Thoracic aorta (tissue), 2 donors: ENCODE results near the gene SRGAP1. TPM values are rescaled to one million over a fixed set of nuclear protein-coding genes. Genes with fewer than 3 reads are reported as not detected.

Source experiments
- ATAC-seq: fragments of 150-250 bp; one replicate; pipeline ENCODE4 v1.8.0; 2017; ENCODE audit warnings: low read depth; ENCODE audit not compliant: insufficient number of reproducible peaks, low FRiP score
- DNase-seq: peaks from one replicate; pipeline ENCODE4 v3.0.0-alpha.2; 2020; ENCODE audit warnings: low spot score
- H3K27ac ChIP-seq, 2 donors: fragments of 200-600 bp; sonication (generic); 1 replicate in 1 of 2; 2 replicates in 1 of 2; pipeline ENCODE4 v1.5.1; 2016; ENCODE audit warnings: mild to moderate bottlenecking in 2 of 2, moderate library complexity in 2 of 2
- H3K27me3 ChIP-seq: fragments of 200-600 bp; sonication (generic); replicated peaks from 2 replicates; pipeline ENCODE4 v1.6.0; 2016; ENCODE audit warnings: mild to moderate bottlenecking; ENCODE audit not compliant: insufficient read depth
- H3K36me3 ChIP-seq: fragments of 200-600 bp; sonication (generic); one replicate; pipeline ENCODE4 v1.5.1; 2016
- H3K4me1 ChIP-seq, 2 donors: fragments of 200-600 bp; sonication (generic); 1 replicate in 1 of 2; 2 replicates in 1 of 2; pipeline versions ENCODE4 v1.5.1 to v1.6.0; 2016; ENCODE audit warnings: low read depth in 2 of 2, mild to moderate bottlenecking in 1 of 2; ENCODE audit not compliant: control insufficient read depth in 1 of 2
- H3K4me3 ChIP-seq: fragments of 200-600 bp; sonication (generic); 2 replicates; pipeline ENCODE4 v1.5.1; 2016; ENCODE audit warnings: mild to moderate bottlenecking
- H3K9me3 ChIP-seq: fragments of 200-600 bp; sonication (generic); 2 replicates; pipeline ENCODE4 v1.5.1; 2016
- total RNA-seq, 2 donors: library from RNA; depleted of rRNA; stranded (reverse); fragments of >200 nt; gene quantifications; one replicate each; pipeline versions ENCODE4 v1.1.0 to v1.2.3, GENCODE V29; 2016
- TF ChIP-seq, protein P1 (sequence below): fragments of 200-600 bp; sonication (generic); IDR thresholded peaks from one replicate; pipeline ENCODE4 v1.5.1; 2019; ENCODE audit warnings: antibody characterized with exemption

The SRGAP1 gene
- total RNA-seq, 2 donors from 2014 or later: 7.9 to 24.1 TPM

DNA sequence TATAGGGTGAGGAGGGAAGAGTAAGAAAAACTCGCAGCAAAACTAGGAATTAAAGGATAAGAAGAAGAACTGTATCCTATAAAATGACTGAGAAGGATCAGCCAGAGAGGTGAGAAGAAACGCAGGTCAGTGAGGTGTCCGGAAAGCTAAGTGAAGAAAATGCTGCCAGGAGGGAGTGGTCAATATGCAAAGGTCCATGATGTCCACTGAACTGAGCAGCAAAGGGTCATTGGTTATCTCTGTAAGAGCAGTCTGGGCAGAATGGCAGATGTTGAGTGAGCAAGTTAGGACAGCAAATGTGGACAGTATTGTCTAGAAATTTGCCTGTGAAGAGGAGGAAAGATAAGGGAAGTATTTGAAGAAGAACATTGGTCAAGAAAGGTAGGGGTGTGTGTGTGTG is 155.4 kb downstream of the SRGAP1 start:
- no peak overlapping the region for H3K4me3 ChIP-seq
- H3K27ac ChIP-seq: no peak overlapping the region
- DNase-seq (no peak), ATAC-seq (no peak)
- no peaks in the 10 kb centered on the region for H3K9me3 ChIP-seq
- no peaks in the 10 kb centered on the region for H3K4me1 ChIP-seq
- H3K27me3 ChIP-seq: no peaks in the 10 kb centered on the region
- H3K36me3 ChIP-seq: no peaks in the 10 kb centered on the region
- TF ChIP-seq, protein P1, sequence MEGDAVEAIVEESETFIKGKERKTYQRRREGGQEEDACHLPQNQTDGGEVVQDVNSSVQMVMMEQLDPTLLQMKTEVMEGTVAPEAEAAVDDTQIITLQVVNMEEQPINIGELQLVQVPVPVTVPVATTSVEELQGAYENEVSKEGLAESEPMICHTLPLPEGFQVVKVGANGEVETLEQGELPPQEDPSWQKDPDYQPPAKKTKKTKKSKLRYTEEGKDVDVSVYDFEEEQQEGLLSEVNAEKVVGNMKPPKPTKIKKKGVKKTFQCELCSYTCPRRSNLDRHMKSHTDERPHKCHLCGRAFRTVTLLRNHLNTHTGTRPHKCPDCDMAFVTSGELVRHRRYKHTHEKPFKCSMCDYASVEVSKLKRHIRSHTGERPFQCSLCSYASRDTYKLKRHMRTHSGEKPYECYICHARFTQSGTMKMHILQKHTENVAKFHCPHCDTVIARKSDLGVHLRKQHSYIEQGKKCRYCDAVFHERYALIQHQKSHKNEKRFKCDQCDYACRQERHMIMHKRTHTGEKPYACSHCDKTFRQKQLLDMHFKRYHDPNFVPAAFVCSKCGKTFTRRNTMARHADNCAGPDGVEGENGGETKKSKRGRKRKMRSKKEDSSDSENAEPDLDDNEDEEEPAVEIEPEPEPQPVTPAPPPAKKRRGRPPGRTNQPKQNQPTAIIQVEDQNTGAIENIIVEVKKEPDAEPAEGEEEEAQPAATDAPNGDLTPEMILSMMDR: no peak

DNA sequence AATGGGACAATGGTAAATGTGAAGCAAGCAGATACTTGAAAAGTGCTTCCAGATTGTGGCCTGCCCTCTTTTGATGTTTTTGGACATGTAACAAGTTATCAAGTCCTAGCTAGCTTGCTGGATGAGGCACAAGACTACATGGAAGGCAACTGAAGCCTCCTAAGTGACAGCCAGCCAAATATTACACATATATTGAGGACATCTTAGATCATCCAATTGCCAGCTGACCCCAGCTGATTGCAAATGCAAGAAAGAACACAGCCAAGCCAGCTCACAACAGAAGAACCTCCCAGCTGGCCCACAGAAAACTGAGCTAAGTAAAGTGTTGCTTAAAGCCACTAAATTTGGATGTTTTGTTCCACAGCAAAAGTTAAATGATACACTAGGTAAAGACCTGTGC is 156.9 kb downstream of the SRGAP1 start:
- no peaks in the 10 kb centered on the region for H3K9me3 ChIP-seq
- no peak overlapping the region for H3K27ac ChIP-seq
- DNase-seq: no peak
- TF ChIP-seq, protein P1: no peak
- no peaks in the 10 kb centered on the region for H3K36me3 ChIP-seq
- H3K4me3 ChIP-seq: no peak overlapping the region
- ATAC-seq: no peak
- H3K4me1 ChIP-seq: no peaks in the 10 kb centered on the region
- H3K27me3 ChIP-seq: no peaks in the 10 kb centered on the region

DNA sequence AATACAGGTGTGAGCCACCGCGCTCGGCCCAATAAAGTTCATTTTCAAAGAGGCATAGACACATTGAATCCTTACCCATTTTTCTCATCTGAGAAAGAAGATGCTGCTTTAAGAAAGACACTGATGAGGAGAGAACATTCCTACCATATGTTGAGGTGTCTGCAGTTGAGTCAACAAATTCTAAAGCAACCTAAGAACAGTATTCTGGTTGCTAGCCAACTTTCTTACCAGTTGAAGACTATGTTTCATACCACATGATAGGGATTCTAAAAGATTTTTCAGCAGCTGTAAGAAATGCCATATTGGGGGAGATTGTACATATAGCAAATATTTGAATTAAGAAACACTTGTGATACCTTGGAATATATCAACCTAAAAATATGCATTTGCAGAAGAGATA is 160.1 kb downstream of the SRGAP1 start:
- ATAC-seq: no peak
- no peak for DNase-seq
- no peaks in the 10 kb centered on the region for H3K27me3 ChIP-seq

DNA sequence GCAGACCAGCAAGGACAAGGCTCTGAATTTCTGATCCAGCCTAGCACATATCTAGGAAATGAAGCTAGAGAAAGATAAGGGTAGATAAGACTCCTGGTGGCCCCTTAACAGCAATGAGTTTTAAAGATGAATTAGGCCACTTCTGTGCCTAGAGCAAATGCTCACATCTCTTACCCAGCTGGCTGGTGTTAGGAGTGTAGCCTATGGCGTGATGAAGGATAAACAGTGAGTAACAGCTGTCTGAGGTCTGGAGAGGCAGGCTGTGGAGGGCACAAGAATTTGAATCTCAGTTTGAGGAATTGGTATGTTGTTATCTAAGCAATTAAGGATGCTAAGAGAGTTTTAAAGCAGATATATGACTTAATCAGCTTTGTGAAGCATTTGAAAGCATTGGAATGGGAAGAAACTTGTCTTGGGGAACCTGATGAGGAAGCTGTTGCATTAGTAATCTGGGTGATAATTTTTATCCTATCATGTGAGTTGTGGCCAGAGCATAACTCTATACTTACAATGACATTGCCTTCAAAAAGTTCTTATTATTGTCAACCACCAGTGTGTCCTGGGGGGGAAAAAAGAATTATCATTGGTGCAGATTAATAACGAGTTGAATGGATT is 161.8 kb downstream of the SRGAP1 start:
- Histone ChIP-seq H3K4me1 (no peaks in the 10 kb centered on the region), H3K27me3 (no peaks in the 10 kb centered on the region), H3K9me3 (no peaks in the 10 kb centered on the region), H3K4me3 (no peak overlapping the region), H3K27ac (no peak overlapping the region), H3K36me3 (no peaks in the 10 kb centered on the region)
- TF ChIP-seq, protein P1: no peak
- ATAC-seq: no peak
- no peak for DNase-seq

More for the DNA sequence above, 160.1 kb downstream of the SRGAP1 start:
- no peaks in the 10 kb centered on the region for H3K36me3 ChIP-seq
- H3K4me3 ChIP-seq: no peak overlapping the region
- no peak overlapping the region for H3K27ac ChIP-seq
- TF ChIP-seq, protein P1: no peak
- H3K9me3 ChIP-seq: no peaks in the 10 kb centered on the region
- no peaks in the 10 kb centered on the region for H3K4me1 ChIP-seq

DNA sequence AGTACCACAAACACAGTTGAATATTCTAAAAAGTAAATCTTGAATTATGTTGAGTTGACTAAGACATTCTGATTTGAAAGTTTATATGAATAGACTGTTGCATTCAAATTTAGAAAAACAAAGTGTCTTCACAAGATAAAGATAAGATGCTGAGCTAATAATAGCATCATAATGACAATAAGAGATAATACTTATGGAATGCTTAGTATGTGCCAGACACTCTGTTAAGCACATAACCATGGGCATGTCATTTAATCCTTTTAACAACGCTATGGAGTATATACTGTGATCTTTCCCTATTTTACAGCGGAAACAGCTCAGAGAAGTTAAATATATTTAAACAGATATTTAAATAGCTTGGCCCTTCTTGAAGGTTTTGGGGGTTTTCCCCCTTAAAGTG is 163.4 kb downstream of the SRGAP1 start:
- H3K36me3 ChIP-seq: no peaks in the 10 kb centered on the region
- DNase-seq: no peak
- no peak for ATAC-seq
- TF ChIP-seq, protein P1: no peak
- H3K4me1 ChIP-seq: no peaks in the 10 kb centered on the region
- no peaks in the 10 kb centered on the region for H3K9me3 ChIP-seq
- no peak overlapping the region for H3K4me3 ChIP-seq
- no peak overlapping the region for H3K27ac ChIP-seq
- H3K27me3 ChIP-seq: no peaks in the 10 kb centered on the region
